ENCODE data around the gene ATXN7. TPM values are rescaled to one million over a fixed set of nuclear protein-coding genes. Genes with fewer than 3 reads are reported as not detected.

ATXN7 gene
- total and polyA plus RNA-seq, 10 of the 15 experiments (the other 5 are each of a cell fraction or from before 2014, with no cell fraction given), result 0.83 to 24.6 (median 8.5) TPM

- FAIRE-seq, result no peak
Observed at GRCh38 chr3:63943678-63944077, 80.0 kb downstream of the ATXN7 start.

GRCh38 chr3:63945558-63946096, 82.0 kb downstream of the ATXN7 start:
- DNase-seq (ENCODE audit: low read depth, low spot score), result no peak
- CTCF ChIA-PET, result interaction anchor here (1.3 kb wide), 1 partner anchor 127 kb away, joined by 3 read pairs; the partner anchor contains the start of gene C3orf49
- in situ Hi-C loops (cut with MboI), result no loop called here
- H3K36me3 ChIP-seq (ENCODE audit: control insufficient read depth in 2 of 2, insufficient read depth in 2 of 2, low read length in 1 of 2), result peaks cover 2 to 3% of the 10 kb centered on the region in 2 experiments
- TF ChIP-seq POU2F2 (IDR thresholded peaks at IDR 0.05; ENCODE audit: borderline replicate concordance, low read depth, low read length) (no peak), IRF5 (IDR thresholded peaks at IDR 0.05; ENCODE audit: borderline replicate concordance) (no peak), MYB (IDR thresholded peaks at IDR 0.05; ENCODE audit: borderline replicate concordance, low read depth, low read length) (no peak), ZBTB40 (IDR thresholded peaks at IDR 0.05; ENCODE audit: borderline replicate concordance) (no peak)
- no peaks in the 10 kb centered on the region for H3K27me3 ChIP-seq (replicated peaks in 1 of 2; ENCODE audit: control insufficient read depth in 2 of 2, insufficient read depth in 2 of 2, low read length in 1 of 2)
- ATAC-seq, result no peak
- H2AFZ ChIP-seq (ENCODE audit: control insufficient read depth, low read depth, low read length), result no peak overlapping the region
- no peak overlapping the region for H3K9ac ChIP-seq (ENCODE audit: control insufficient read depth, insufficient read depth, low read length)
- FAIRE-seq, result no peak
- SMC1A ChIA-PET (ENCODE audit: uncharacterized antibody, unreplicated experiment), result no interaction called here
- BruUV-seq (replicated peaks), result no TSS peak
- WGBS (ENCODE audit: insufficient coverage, insufficient replicate concordance, low lambda C conversion rate, missing lambda C conversion rate), result 98% methylated on average over 3 of the region's 3 CpGs
- no peak overlapping the region for H3K4me2 ChIP-seq (ENCODE audit: control insufficient read depth, insufficient read depth)
- H3K9me3 ChIP-seq (replicated peaks; ENCODE audit: control insufficient read depth, insufficient read depth, low read length), result no peaks in the 10 kb centered on the region
- intact Hi-C loops (cut with micrococcal nuclease; ENCODE audit: unreplicated experiment), result no loop called here
- 0 out of 2 replicates have a peak, but pooled peaks cover 4% of the 10 kb centered on the region for H4K20me1 ChIP-seq (ENCODE audit: control insufficient read depth, insufficient read depth)
- RAD21 ChIA-PET (ENCODE audit: unreplicated experiment), result no interaction called here
- peaks cover 6% of the 10 kb centered on the region for H3K79me2 ChIP-seq (ENCODE audit: control insufficient read depth, insufficient read depth, low read length)
- H3K4me3 ChIP-seq, result no peak overlapping the region
- POLR2A ChIA-PET, result no interaction called here
- H3K27ac ChIP-seq (ENCODE audit: control insufficient read depth, insufficient read depth), result no peak overlapping the region
- H3K4me1 ChIP-seq (ENCODE audit: control insufficient read depth, insufficient read depth, low read length), result no peaks in the 10 kb centered on the region; the same call in 1 of the 2 replicates

More at GRCh38 chr3:63943678-63944077, 80.0 kb downstream of the ATXN7 start:
- no peak for TF ChIP-seq TAF1 (IDR thresholded peaks at IDR 0.05; ENCODE audit: borderline replicate concordance, low read depth, low read length)
- no TSS peak for BruUV-seq (replicated peaks)
- no peak for DNase-seq (ENCODE audit: low read depth, low spot score)
- no peak for ATAC-seq
- Histone ChIP-seq H3K79me2 (ENCODE audit: control insufficient read depth, insufficient read depth, low read length) (peaks cover 17% of the 10 kb centered on the region), H3K9me3 (replicated peaks; ENCODE audit: control insufficient read depth, insufficient read depth, low read length) (no peaks in the 10 kb centered on the region), H3K4me3 (no peak overlapping the region), H3K4me1 (ENCODE audit: control insufficient read depth, insufficient read depth, low read length) (peaks cover 8% of the 10 kb centered on the region), H2AFZ (ENCODE audit: control insufficient read depth, low read depth, low read length) (no peak overlapping the region), H3K9ac (ENCODE audit: control insufficient read depth, insufficient read depth, low read length) (no peak overlapping the region), H3K36me3 (ENCODE audit: control insufficient read depth in 2 of 2, insufficient read depth in 2 of 2, low read length in 1 of 2) (peaks cover 2 to 3% of the 10 kb centered on the region in 2 experiments), H4K20me1 (ENCODE audit: control insufficient read depth, insufficient read depth) (0 out of 2 replicates have a peak, but pooled peaks cover 4% of the 10 kb centered on the region), H3K27ac (ENCODE audit: control insufficient read depth, insufficient read depth) (no peak overlapping the region), H3K27me3 (replicated peaks in 1 of 2; ENCODE audit: control insufficient read depth in 2 of 2, insufficient read depth in 2 of 2, low read length in 1 of 2) (no peaks in the 10 kb centered on the region), H3K4me2 (ENCODE audit: control insufficient read depth, insufficient read depth) (no peak overlapping the region)
- ChIA-PET POLR2A (no interaction called here), CTCF (interaction anchor here (0.7 to 1.3 kb wide), 6 partner anchors 13 to 483 kb away, joined by 3 to 4 read pairs (median 3); no protein-coding TSS in a partner anchor), SMC1A (ENCODE audit: uncharacterized antibody, unreplicated experiment) (interaction anchor here (0.8 to 1.0 kb wide), 2 partner anchors 10 to 76 kb away, joined by 3 read pairs; no protein-coding TSS in a partner anchor), RAD21 (ENCODE audit: unreplicated experiment) (interaction anchor here (1.1 kb wide), 1 partner anchor 15 kb away, joined by 3 read pairs; no protein-coding TSS in a partner anchor)
- intact Hi-C loops (cut with micrococcal nuclease; ENCODE audit: unreplicated experiment) (no loop called here), in situ Hi-C loops (cut with MboI) (no loop called here)

Data from GM12878 (cell line).